Progenitor cell of endocrine pancreas (in vitro differentiated cells): ENCODE data around the gene CSMD2. TPM values are rescaled to one million over a fixed set of nuclear protein-coding genes. Genes with fewer than 3 reads are reported as not detected.

Experiments
- DNase-seq: peaks from one replicate; pipeline ENCODE4 v3.0.0; 2021; ENCODE audit warnings: low spot score; ENCODE audit not compliant: unreplicated experiment
- H3K27ac Mint-ChIP-seq: 2 replicates; pipeline ENCODE4 v1.8.0; 2021; ENCODE audit warnings: mild to moderate bottlenecking, moderate library complexity, mixed read lengths
- H3K27me3 Mint-ChIP-seq: 2 replicates; pipeline ENCODE4 v1.8.0; 2021; ENCODE audit warnings: mixed read lengths
- H3K36me3 Mint-ChIP-seq: 2 replicates; pipeline ENCODE4 v1.8.0; 2022; ENCODE audit warnings: mixed read lengths; ENCODE audit not compliant: insufficient read depth
- H3K4me1 Mint-ChIP-seq: 2 replicates; pipeline ENCODE4 v1.8.0; 2021; ENCODE audit warnings: low read depth, mixed read lengths
- H3K4me3 Mint-ChIP-seq: 2 replicates; pipeline ENCODE4 v1.8.0; 2021; ENCODE audit warnings: low read depth, mild to moderate bottlenecking, moderate library complexity, mixed read lengths
- H3K9me3 Mint-ChIP-seq: 2 replicates; pipeline ENCODE4 v1.8.0; 2021; ENCODE audit warnings: low read depth, mixed read lengths
- CTCF ChIP-seq: fragments of 200-600 bp; sonication (generic); IDR thresholded peaks from one replicate; pipeline ENCODE4 v1.5.0; 2021; ENCODE audit warnings: antibody characterized with exemption, mild to moderate bottlenecking; ENCODE audit not compliant: unreplicated experiment
- total RNA-seq: library from RNA; stranded (reverse); gene quantifications from 2 replicates; pipeline ENCODE4 v1.2.1, GENCODE V29; 2021

The CSMD2 gene
- total RNA-seq, 1 donor from 2014 or later = 0.38 TPM

GRCh38 chr1:33864460-33865389 is 300.3 kb downstream of the CSMD2 start:
- TF ChIP-seq CTCF = no peak
- peaks cover 21% of the 10 kb centered on the region for H3K27me3 Mint-ChIP-seq
- DNase-seq = no peak
- H3K4me3 Mint-ChIP-seq = no peak overlapping the region
- no peaks in the 10 kb centered on the region for H3K36me3 Mint-ChIP-seq
- no peak overlapping the region for H3K27ac Mint-ChIP-seq
- no peaks in the 10 kb centered on the region for H3K4me1 Mint-ChIP-seq
- H3K9me3 Mint-ChIP-seq = no peaks in the 10 kb centered on the region

- Mint-ChIP-seq H3K27ac (no peak within 1 kb of the TSS), H3K4me3 (no peak within 1 kb of the TSS), H3K4me1 (no peaks in the 10 kb centered on the region), H3K36me3 (no peaks in the 10 kb centered on the region), H3K27me3 (peaks cover 20% of the 10 kb centered on the region), H3K9me3 (no peaks in the 10 kb centered on the region)
- DNase-seq = no peak
- no peak for TF ChIP-seq CTCF
Observed at GRCh38 chr1:33863779-33864178, 301.3 kb downstream of the CSMD2 start, which contains the start of gene HMGB4. Gene HMGB4 (plus strand): TSS chr1:33864079. CDS start chr1:33864192, 113 bp downstream.

- DNase-seq = no peak
- Mint-ChIP-seq H3K36me3 (no peaks in the 10 kb centered on the region), H3K27me3 (peaks cover 15% of the 10 kb centered on the region), H3K4me1 (no peaks in the 10 kb centered on the region), H3K27ac (no peak overlapping the region), H3K4me3 (no peak overlapping the region), H3K9me3 (no peaks in the 10 kb centered on the region)
- no peak for TF ChIP-seq CTCF
Observed at GRCh38 chr1:33860671-33861070, 304.4 kb downstream of the CSMD2 start.

GRCh38 chr1:33854091-33854490 is 310.9 kb downstream of the CSMD2 start:
- no peak overlapping the region for H3K4me3 Mint-ChIP-seq
- H3K27ac Mint-ChIP-seq = no peak overlapping the region
- DNase-seq = no peak
- no peaks in the 10 kb centered on the region for H3K9me3 Mint-ChIP-seq
- peaks cover 20% of the 10 kb centered on the region for H3K27me3 Mint-ChIP-seq
- TF ChIP-seq CTCF = no peak
- H3K4me1 Mint-ChIP-seq = peaks cover 1% of the 10 kb centered on the region
- no peaks in the 10 kb centered on the region for H3K36me3 Mint-ChIP-seq

GRCh38 chr1:33853431-33853830 is 311.6 kb downstream of the CSMD2 start:
- H3K36me3 Mint-ChIP-seq = no peaks in the 10 kb centered on the region
- peaks cover 1% of the 10 kb centered on the region for H3K4me1 Mint-ChIP-seq
- peaks cover 18% of the 10 kb centered on the region for H3K27me3 Mint-ChIP-seq
- TF ChIP-seq CTCF = no peak
- DNase-seq = no peak
- no peak overlapping the region for H3K4me3 Mint-ChIP-seq
- no peaks in the 10 kb centered on the region for H3K9me3 Mint-ChIP-seq
- H3K27ac Mint-ChIP-seq = no peak overlapping the region
